ENCODE measurements around the gene KIF6. TPM values are rescaled to one million over a fixed set of nuclear protein-coding genes. Genes with fewer than 3 reads are reported as not detected.

The KIF6 gene
- total RNA-seq, 4 donors from 2014 or later, result 0.47 to 2.3 (median 0.97) TPM

DNA sequence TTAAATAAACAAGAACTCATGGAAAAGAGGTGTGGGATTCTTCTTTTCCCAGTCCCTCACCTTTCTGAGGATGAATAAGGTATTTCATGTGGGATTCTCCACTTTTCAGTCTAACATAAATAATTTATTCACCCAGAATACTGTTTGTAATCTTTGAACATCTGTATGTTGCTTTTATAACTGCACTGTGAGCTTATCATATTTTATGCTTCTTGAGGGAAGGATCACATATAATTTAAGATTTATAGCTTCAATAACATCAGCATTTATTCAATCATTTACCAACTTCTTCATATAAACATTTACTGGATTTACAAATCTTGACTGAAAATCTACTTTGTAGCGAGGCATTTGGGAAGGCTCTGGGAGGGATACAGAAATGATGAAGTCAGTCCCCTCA lies 248.5 kb downstream of the KIF6 start:
- H3K4me3 ChIP-seq, result no peak overlapping the region
- peaks cover 0 to 13% (median 6%) of the 10 kb centered on the region in 3 donors for H3K4me1 ChIP-seq
- no peak for ATAC-seq
- no peak overlapping the region for H3K27ac ChIP-seq
- H3K27me3 ChIP-seq, result no peaks in the 10 kb centered on the region
- WGBS, 2 donors (ENCODE audit: low coverage in 1 of 2), result 71 to 100% methylated on average over 1 of the region's 1 CpG
- no peaks in the 10 kb centered on the region for H3K36me3 ChIP-seq
- H3K9me3 ChIP-seq, result no peaks in the 10 kb centered on the region
- TF ChIP-seq POLR2A (IDR thresholded peaks at IDR 0.05) (no peak), POLR2AphosphoS5 (IDR thresholded peaks at IDR 0.05) (no peak), EP300 (IDR thresholded peaks at IDR 0.05) (no peak)
- TF ChIP-seq, protein P1, sequence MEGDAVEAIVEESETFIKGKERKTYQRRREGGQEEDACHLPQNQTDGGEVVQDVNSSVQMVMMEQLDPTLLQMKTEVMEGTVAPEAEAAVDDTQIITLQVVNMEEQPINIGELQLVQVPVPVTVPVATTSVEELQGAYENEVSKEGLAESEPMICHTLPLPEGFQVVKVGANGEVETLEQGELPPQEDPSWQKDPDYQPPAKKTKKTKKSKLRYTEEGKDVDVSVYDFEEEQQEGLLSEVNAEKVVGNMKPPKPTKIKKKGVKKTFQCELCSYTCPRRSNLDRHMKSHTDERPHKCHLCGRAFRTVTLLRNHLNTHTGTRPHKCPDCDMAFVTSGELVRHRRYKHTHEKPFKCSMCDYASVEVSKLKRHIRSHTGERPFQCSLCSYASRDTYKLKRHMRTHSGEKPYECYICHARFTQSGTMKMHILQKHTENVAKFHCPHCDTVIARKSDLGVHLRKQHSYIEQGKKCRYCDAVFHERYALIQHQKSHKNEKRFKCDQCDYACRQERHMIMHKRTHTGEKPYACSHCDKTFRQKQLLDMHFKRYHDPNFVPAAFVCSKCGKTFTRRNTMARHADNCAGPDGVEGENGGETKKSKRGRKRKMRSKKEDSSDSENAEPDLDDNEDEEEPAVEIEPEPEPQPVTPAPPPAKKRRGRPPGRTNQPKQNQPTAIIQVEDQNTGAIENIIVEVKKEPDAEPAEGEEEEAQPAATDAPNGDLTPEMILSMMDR (IDR thresholded peaks at IDR 0.05), result no peak

DNA sequence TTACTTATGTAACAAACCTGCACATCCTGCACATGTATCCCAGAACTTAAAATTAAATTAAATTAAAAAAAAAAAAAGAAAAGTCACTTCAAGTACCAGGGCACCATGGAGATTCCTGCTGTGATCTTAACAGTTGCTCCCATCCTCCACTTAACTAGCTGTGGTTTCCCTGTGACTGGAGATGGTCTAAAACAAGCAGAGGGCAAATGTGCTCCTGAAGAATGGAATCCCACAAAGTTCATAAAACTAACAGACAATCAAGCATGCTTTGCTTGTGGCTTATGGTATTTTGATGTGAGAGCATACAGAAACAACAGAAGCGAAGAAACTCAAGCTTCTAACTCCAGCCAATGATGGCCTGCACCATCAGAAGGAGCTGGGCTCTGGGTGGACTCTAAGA lies 249.1 kb downstream of the KIF6 start:
- H3K36me3 ChIP-seq, result no peaks in the 10 kb centered on the region
- TF ChIP-seq, protein P1 (IDR thresholded peaks at IDR 0.05), result no peak
- TF ChIP-seq POLR2AphosphoS5 (IDR thresholded peaks at IDR 0.05) (no peak), EP300 (IDR thresholded peaks at IDR 0.05) (no peak), POLR2A (IDR thresholded peaks at IDR 0.05) (no peak)
- peaks cover 0 to 18% (median 6%) of the 10 kb centered on the region in 3 donors for H3K4me1 ChIP-seq
- WGBS, 2 donors (ENCODE audit: low coverage in 1 of 2), result 90 to 100% methylated on average over 1 of the region's 1 CpG
- ATAC-seq, result no peak
- H3K27me3 ChIP-seq, result no peaks in the 10 kb centered on the region
- no peak overlapping the region for H3K4me3 ChIP-seq
- no peak overlapping the region for H3K27ac ChIP-seq
- no peaks in the 10 kb centered on the region for H3K9me3 ChIP-seq

DNA sequence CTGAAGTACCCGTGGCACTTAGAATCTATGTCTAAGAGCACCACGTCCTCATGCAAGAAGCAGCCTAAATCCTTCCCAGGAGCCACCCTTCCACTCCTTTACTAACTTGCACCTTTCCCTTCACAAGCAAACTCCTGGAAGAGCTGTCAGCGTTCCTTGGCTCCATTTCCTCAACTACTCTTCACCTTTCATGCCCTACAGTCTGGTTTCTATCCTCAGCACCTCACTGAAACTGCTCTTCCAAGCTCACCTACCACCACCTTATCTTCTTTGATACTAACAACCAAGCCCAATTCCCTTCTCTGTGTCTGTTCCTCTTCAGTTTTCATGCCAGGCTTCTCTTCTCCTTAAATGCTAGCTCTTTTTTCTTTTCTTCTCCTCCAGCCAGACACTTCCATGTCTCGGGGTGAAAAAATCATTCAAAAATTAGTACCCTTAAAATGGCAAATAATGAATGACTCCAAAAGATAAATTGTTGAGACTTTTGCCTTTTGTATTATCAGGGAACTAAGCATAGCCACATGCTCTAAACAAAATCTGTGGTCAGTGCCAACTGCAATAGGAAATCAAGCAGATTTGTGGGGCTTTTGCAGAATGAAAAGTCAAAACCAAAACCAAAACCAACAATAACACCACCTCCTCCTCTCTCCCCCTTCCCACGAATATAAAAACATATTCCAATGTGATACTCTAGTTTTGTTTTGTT lies 253.1 kb downstream of the KIF6 start:
- Histone ChIP-seq H3K27ac (peak overlapping the region in 2 of 4 donors; percentile 28 to 45), H3K4me1 (peaks cover 0 to 26% (median 6%) of the 10 kb centered on the region in 3 donors)
- no peak for ATAC-seq

DNA sequence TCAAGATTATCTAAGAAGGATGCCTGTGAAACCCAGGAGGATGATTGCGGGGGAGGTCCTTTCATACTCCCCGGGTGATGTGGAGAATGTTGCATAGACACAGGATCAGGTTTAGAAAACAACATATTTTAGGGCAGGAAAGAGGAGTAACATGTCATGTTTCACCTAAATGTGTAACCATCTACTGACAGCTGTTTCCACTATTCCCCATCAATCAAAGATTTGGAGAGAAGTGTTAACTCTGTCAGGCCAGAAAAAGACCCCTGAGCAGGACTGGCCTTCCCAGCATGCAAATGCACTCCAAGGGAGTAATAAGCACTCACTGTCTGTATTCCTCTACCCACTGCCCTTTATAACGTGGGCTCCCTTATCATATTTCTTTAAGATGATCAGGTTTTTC lies 254.7 kb downstream of the KIF6 start:
- H3K27ac ChIP-seq, result no peak overlapping the region
- H3K36me3 ChIP-seq, result no peaks in the 10 kb centered on the region
- TF ChIP-seq, protein P1 (IDR thresholded peaks at IDR 0.05), result no peak
- TF ChIP-seq POLR2AphosphoS5 (IDR thresholded peaks at IDR 0.05), result no peak
- no peak for TF ChIP-seq EP300 (IDR thresholded peaks at IDR 0.05)
- TF ChIP-seq POLR2A (IDR thresholded peaks at IDR 0.05), result no peak
- 39 to 56% methylated on average over 1 to 2 of the region's 3 CpGs for whole genome bisulfite sequencing, 2 donors (ENCODE audit: low coverage in 1 of 2)
- no peak overlapping the region for H3K4me3 ChIP-seq
- peaks cover 0 to 26% (median 6%) of the 10 kb centered on the region in 3 donors for H3K4me1 ChIP-seq
- H3K27me3 ChIP-seq, result no peaks in the 10 kb centered on the region
- H3K9me3 ChIP-seq, result peaks cover 0 to 11% (median 0%) of the 10 kb centered on the region in 3 donors
- no peak for ATAC-seq

More for the DNA sequence above, 253.1 kb downstream of the KIF6 start:
- no peak overlapping the region for H3K4me3 ChIP-seq
- H3K36me3 ChIP-seq, result no peaks in the 10 kb centered on the region
- H3K9me3 ChIP-seq, result peaks cover 0 to 11% (median 0%) of the 10 kb centered on the region in 3 donors
- TF ChIP-seq POLR2A (IDR thresholded peaks at IDR 0.05) (no peak), EP300 (IDR thresholded peaks at IDR 0.05) (no peak), POLR2AphosphoS5 (IDR thresholded peaks at IDR 0.05) (no peak)
- TF ChIP-seq, protein P1 (IDR thresholded peaks at IDR 0.05), result no peak
- WGBS, 2 donors (ENCODE audit: low coverage in 1 of 2), result 45 to 65% methylated on average over 5 of the region's 5 CpGs
- H3K27me3 ChIP-seq, result no peaks in the 10 kb centered on the region

DNA sequence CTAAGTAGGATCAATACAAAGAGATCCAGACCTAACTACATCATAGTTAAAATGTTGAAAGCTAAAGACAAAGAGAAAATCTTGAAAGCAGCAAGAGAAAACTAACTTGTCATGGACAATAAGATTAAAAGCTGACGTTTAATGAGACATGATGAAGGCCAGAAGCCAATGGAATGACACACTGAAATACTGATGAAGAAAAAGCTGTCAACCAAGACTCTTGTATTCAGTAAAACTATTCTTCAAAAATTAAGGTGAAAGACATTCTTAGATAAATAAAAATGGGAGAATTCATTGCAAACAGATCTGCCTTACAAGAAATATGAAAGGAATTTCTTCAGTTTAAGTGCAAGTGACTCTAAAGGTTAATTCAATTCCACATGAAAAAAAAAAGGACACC lies 256.8 kb downstream of the KIF6 start:
- Histone ChIP-seq H3K27me3 (no peaks in the 10 kb centered on the region), H3K9me3 (peaks cover 0 to 11% (median 0%) of the 10 kb centered on the region in 3 donors), H3K27ac (no peak overlapping the region), H3K4me1 (peaks cover 0 to 26% (median 6%) of the 10 kb centered on the region in 3 donors), H3K36me3 (no peaks in the 10 kb centered on the region), H3K4me3 (no peak overlapping the region)
- ATAC-seq, result no peak
- 50 to 67% methylated on average over 1 of the region's 1 CpG for WGBS, 2 donors (ENCODE audit: low coverage in 1 of 2)
- TF ChIP-seq POLR2AphosphoS5 (IDR thresholded peaks at IDR 0.05) (no peak), EP300 (IDR thresholded peaks at IDR 0.05) (no peak), POLR2A (IDR thresholded peaks at IDR 0.05) (no peak)
- TF ChIP-seq, protein P1 (IDR thresholded peaks at IDR 0.05), result no peak

Measured in gastroesophageal sphincter (tissue), 4 donors.